HEK293 (cell line): ENCODE results near the gene DGAT2L6.
A peak's percentile ranks its signal among the peaks of the same experiment; 100 is the strongest.

ENCODE experiments used
- CTCF ChIA-PET: fragments of 350-600 bp; formaldehyde crosslinking; extraction: SDS; loops from one replicate; lab custom pipeline; 2021; ENCODE audit warnings: antibody characterized with exemption; lab: Yijun Ruan, JAX
- POLR2A ChIA-PET: fragments of 300-600 bp; formaldehyde crosslinking; extraction: SDS; loops from one replicate; lab custom pipeline; 2020; ENCODE audit warnings: antibody characterized with exemption, inconsistent platforms; lab: Yijun Ruan, JAX
- H3K27ac ChIP-seq: fragments of 200-500 bp; sonication (Bioruptor generic); 2 replicates; pipeline ENCODE4 v1.5.1; 2014; ENCODE audit warnings: low read depth, low read length, control low read depth, inconsistent platforms; ENCODE audit errors: extremely low read depth
- H3K36me3 ChIP-seq, 2 experiments: fragments of 200-500 bp in 1 of 2; sonication (Bioruptor generic) in 1 of 2; 1 replicate in 1 of 2; 2 replicates in 1 of 2; pipeline ENCODE4 v1.5.1; 2014 to 2017; ENCODE audit warnings: inconsistent platforms in 2 of 2, low read length in 2 of 2; ENCODE audit not compliant: control insufficient read depth in 2 of 2, insufficient read depth in 1 of 2
- H3K4me1 ChIP-seq: fragments of 200-500 bp; sonication (Bioruptor generic); 2 replicates; pipeline ENCODE4 v1.5.1; 2014; ENCODE audit warnings: mild to moderate bottlenecking, low read length, inconsistent platforms; ENCODE audit not compliant: control insufficient read depth, insufficient read depth
- H3K4me3 ChIP-seq: 2 replicates; pipeline ENCODE4 v1.5.1; 2011; ENCODE audit warnings: low read depth, mild to moderate bottlenecking, control low read depth, low read length, moderate library complexity
- H3K9me3 ChIP-seq: fragments of 200-500 bp; sonication (Bioruptor generic); 2 replicates; pipeline ENCODE4 v1.5.1; 2014; ENCODE audit warnings: low read depth, low read length, inconsistent platforms; ENCODE audit not compliant: control insufficient read depth, insufficient read depth
- EGR2 ChIP-seq: fragments of 450-650 bp; formaldehyde crosslinking; IDR thresholded peaks from 2 replicates; pipeline ENCODE4 v1.5.1; 2016; ENCODE audit warnings: low read depth, missing biosample characterization, missing genetic modification characterization
- ELK4 ChIP-seq: IDR thresholded peaks from 2 replicates; pipeline ENCODE4 v1.6.1; 2011; ENCODE audit warnings: mild to moderate bottlenecking, low read depth, low read length, borderline replicate concordance
- GLI4 ChIP-seq: fragments of 450-650 bp; formaldehyde crosslinking; IDR thresholded peaks from 2 replicates; pipeline ENCODE4 v1.5.1; 2016; ENCODE audit warnings: missing biosample characterization, missing genetic modification characterization
- GLIS2 ChIP-seq: fragments of 450-650 bp; formaldehyde crosslinking; IDR thresholded peaks from 2 replicates; pipeline ENCODE4 v1.5.1; 2016; ENCODE audit warnings: missing biosample characterization, missing genetic modification characterization
- HOXD13 ChIP-seq: sonication (generic); formaldehyde crosslinking; IDR thresholded peaks from 2 replicates; pipeline ENCODE4 v1.8.0; 2022; ENCODE audit warnings: missing genetic modification reagents, borderline replicate concordance
- IKZF3 ChIP-seq: fragments of 450-650 bp; IDR thresholded peaks from 2 replicates; pipeline ENCODE4 v1.5.0; 2018; ENCODE audit warnings: missing biosample characterization, mild to moderate bottlenecking, missing genetic modification characterization, moderate library complexity
- KLF17 ChIP-seq: fragments of 450-650 bp; formaldehyde crosslinking; IDR thresholded peaks from 2 replicates; pipeline ENCODE4 v1.5.1; 2016; ENCODE audit warnings: missing biosample characterization, missing genetic modification characterization
- PRDM4 ChIP-seq: fragments of 450-650 bp; formaldehyde crosslinking; IDR thresholded peaks from 2 replicates; pipeline ENCODE4 v1.5.1; 2017; ENCODE audit warnings: missing biosample characterization, missing genetic modification characterization
- PRDM6 ChIP-seq: fragments of 450-650 bp; formaldehyde crosslinking; IDR thresholded peaks from 2 replicates; pipeline ENCODE4 v1.5.1; 2017; ENCODE audit warnings: missing biosample characterization, missing genetic modification characterization
- ZBTB1 ChIP-seq: fragments of 450-650 bp; formaldehyde crosslinking; IDR thresholded peaks from 2 replicates; pipeline ENCODE4 v1.5.1; 2016; ENCODE audit warnings: missing biosample characterization, missing genetic modification characterization
- ZBTB48 ChIP-seq: fragments of 450-650 bp; formaldehyde crosslinking; IDR thresholded peaks from 2 replicates; pipeline ENCODE4 v1.5.1; 2016; ENCODE audit warnings: missing biosample characterization, missing genetic modification characterization
- ZBTB7A ChIP-seq: fragments of 450-650 bp; formaldehyde crosslinking; IDR thresholded peaks from 2 replicates; pipeline ENCODE4 v1.5.1; 2016; ENCODE audit warnings: low read depth, missing biosample characterization, missing genetic modification characterization
- ZEB2 ChIP-seq: fragments of 450-650 bp; formaldehyde crosslinking; IDR thresholded peaks from 2 replicates; pipeline ENCODE4 v1.5.1; 2016; ENCODE audit warnings: missing biosample characterization, missing genetic modification characterization
- ZFHX2 ChIP-seq: fragments of 450-650 bp; formaldehyde crosslinking; conservative IDR thresholded peaks from 2 replicates; pipeline ENCODE4 v1.5.1; 2016; ENCODE audit warnings: missing biosample characterization, missing genetic modification characterization
- ZFP37 ChIP-seq: fragments of 450-650 bp; formaldehyde crosslinking; IDR thresholded peaks from 2 replicates; pipeline ENCODE4 v1.5.1; 2016; ENCODE audit warnings: missing biosample characterization, missing genetic modification characterization
- ZNF10 ChIP-seq: fragments of 450-650 bp; formaldehyde crosslinking; IDR thresholded peaks from 2 replicates; pipeline ENCODE4 v1.5.1; 2017; ENCODE audit warnings: missing biosample characterization, missing genetic modification characterization
- ZNF112 ChIP-seq: fragments of 450-650 bp; formaldehyde crosslinking; IDR thresholded peaks from 2 replicates; pipeline ENCODE4 v1.5.0; 2017; ENCODE audit warnings: missing biosample characterization, missing genetic modification characterization
- ZNF114 ChIP-seq: fragments of 450-650 bp; formaldehyde crosslinking; IDR thresholded peaks from 2 replicates; pipeline ENCODE4 v1.5.0; 2017; ENCODE audit warnings: missing biosample characterization, missing genetic modification characterization
- ZNF146 ChIP-seq: fragments of 450-650 bp; formaldehyde crosslinking; IDR thresholded peaks from 2 replicates; pipeline ENCODE4 v1.5.1; 2016; ENCODE audit warnings: missing biosample characterization, missing genetic modification characterization
- ZNF221 ChIP-seq: fragments of 450-650 bp; formaldehyde crosslinking; IDR thresholded peaks from 2 replicates; pipeline ENCODE4 v1.5.1; 2017; ENCODE audit warnings: missing biosample characterization, missing genetic modification characterization, borderline replicate concordance
- ZNF341 ChIP-seq: fragments of 450-650 bp; formaldehyde crosslinking; IDR thresholded peaks from 2 replicates; pipeline ENCODE4; 2016; ENCODE audit warnings: low read depth, missing biosample characterization, missing genetic modification characterization
- ZNF354C ChIP-seq: fragments of 450-650 bp; formaldehyde crosslinking; IDR thresholded peaks from 2 replicates; pipeline ENCODE4 v1.5.1; 2016; ENCODE audit warnings: missing biosample characterization, missing genetic modification characterization, low read depth, borderline replicate concordance
- ZNF426 ChIP-seq: fragments of 450-650 bp; formaldehyde crosslinking; IDR thresholded peaks from 2 replicates; pipeline ENCODE4 v1.5.1; 2017; ENCODE audit warnings: missing biosample characterization, missing genetic modification characterization, mild to moderate bottlenecking, inconsistent platforms, moderate library complexity
- ZNF626 ChIP-seq: fragments of 450-650 bp; sonication (Bioruptor Pico); formaldehyde crosslinking; IDR thresholded peaks from 2 replicates; pipeline ENCODE4 v1.5.1; 2018; ENCODE audit warnings: missing biosample characterization, missing genetic modification characterization, inconsistent platforms
- ZNF692 ChIP-seq: fragments of 450-650 bp; formaldehyde crosslinking; IDR thresholded peaks from 2 replicates; pipeline ENCODE4 v1.5.1; 2016; ENCODE audit warnings: missing biosample characterization, missing genetic modification characterization
- ZSCAN23 ChIP-seq: fragments of 450-650 bp; formaldehyde crosslinking; IDR thresholded peaks from 2 replicates; pipeline ENCODE4 v1.5.1; 2016; ENCODE audit warnings: missing biosample characterization, missing genetic modification characterization

DGAT2L6 gene

GRCh38 chrX:70175338-70175737 lies 1.9 kb upstream of the DGAT2L6 start:
- no peak overlapping the region for H3K4me3 ChIP-seq
- ChIA-PET POLR2A (interaction anchor here (0.5 kb wide), 1 partner anchor 37 kb away, joined by 3 read pairs; no protein-coding TSS in a partner anchor), CTCF (interaction anchor here (0.7 kb wide), 1 partner anchor 143 kb away, joined by 3 read pairs; no protein-coding TSS in a partner anchor)
- no peaks in the 10 kb centered on the region for H3K9me3 ChIP-seq
- no peak overlapping the region for H3K27ac ChIP-seq
- H3K4me1 ChIP-seq: no peaks in the 10 kb centered on the region
- H3K36me3 ChIP-seq: no peaks in the 10 kb centered on the region
- TF ChIP-seq ZNF114 (tag by site-specific recombination): no peak
- TF ChIP-seq ZNF146 (tag by site-specific recombination): no peak
- TF ChIP-seq ELK4: no peak
- TF ChIP-seq IKZF3: no peak
- no peak for TF ChIP-seq ZNF626 (tag by site-specific recombination)
- no peak for TF ChIP-seq ZBTB1 (tag by site-specific recombination)
- TF ChIP-seq ZNF221 (tag by site-specific recombination): no peak
- no peak for TF ChIP-seq ZEB2

GRCh38 chrX:70183091-70183490 lies 5.8 kb downstream of the DGAT2L6 start:
- Histone ChIP-seq H3K36me3 (no peaks in the 10 kb centered on the region), H3K4me1 (no peaks in the 10 kb centered on the region), H3K4me3 (no peak overlapping the region), H3K9me3 (no peaks in the 10 kb centered on the region), H3K27ac (no peak overlapping the region)
- TF ChIP-seq ZBTB7A (tag by site-specific recombination): no peak
- no peak for TF ChIP-seq ZNF10 (tag by site-specific recombination)
- TF ChIP-seq ZFHX2 (tag by site-specific recombination): peak; percentile 76
- no peak for TF ChIP-seq ZNF112 (tag by site-specific recombination)
- TF ChIP-seq EGR2 (tag by site-specific recombination): peak; percentile 94
- TF ChIP-seq ZNF426 (tag by site-specific recombination): no peak
- ChIA-PET POLR2A (no interaction called here), CTCF (interaction anchor here (0.6 to 0.7 kb wide), 2 partner anchors 88 to 91 kb away, joined by 3 to 4 read pairs; no protein-coding TSS in a partner anchor)

- Histone ChIP-seq H3K4me3 (no peak overlapping the region), H3K9me3 (peaks cover 3% of the 10 kb centered on the region; the same call in 1 of the 2 replicates), H3K27ac (no peak overlapping the region), H3K4me1 (no peaks in the 10 kb centered on the region), H3K36me3 (no peaks in the 10 kb centered on the region; a peak in 1 of 3 replicates)
- CTCF ChIA-PET: no interaction called here
- POLR2A ChIA-PET: no interaction called here
- no peak for TF ChIP-seq ZSCAN23 (tag by site-specific recombination)
- no peak for TF ChIP-seq ZFP37 (tag by site-specific recombination)
- TF ChIP-seq ZNF354C (tag by site-specific recombination): no peak
- no peak for TF ChIP-seq PRDM4 (tag by site-specific recombination)
- TF ChIP-seq KLF17: no peak
- no peak for TF ChIP-seq ZBTB48
- TF ChIP-seq HOXD13 (CRISPR knock-in tag): no peak
- no peak for TF ChIP-seq GLI4 (tag by site-specific recombination)
- no peak for TF ChIP-seq GLIS2
- TF ChIP-seq ZNF692 (tag by site-specific recombination): no peak
- no peak for TF ChIP-seq ZNF626 (tag by site-specific recombination)
- no peak for TF ChIP-seq ZNF341 (tag by site-specific recombination)
- no peak for TF ChIP-seq PRDM6 (tag by site-specific recombination)
Observed at GRCh38 chrX:70190225-70190624, 12.9 kb downstream of the DGAT2L6 start.
